ENCODE data around the gene HSPA1A.

DNA sequence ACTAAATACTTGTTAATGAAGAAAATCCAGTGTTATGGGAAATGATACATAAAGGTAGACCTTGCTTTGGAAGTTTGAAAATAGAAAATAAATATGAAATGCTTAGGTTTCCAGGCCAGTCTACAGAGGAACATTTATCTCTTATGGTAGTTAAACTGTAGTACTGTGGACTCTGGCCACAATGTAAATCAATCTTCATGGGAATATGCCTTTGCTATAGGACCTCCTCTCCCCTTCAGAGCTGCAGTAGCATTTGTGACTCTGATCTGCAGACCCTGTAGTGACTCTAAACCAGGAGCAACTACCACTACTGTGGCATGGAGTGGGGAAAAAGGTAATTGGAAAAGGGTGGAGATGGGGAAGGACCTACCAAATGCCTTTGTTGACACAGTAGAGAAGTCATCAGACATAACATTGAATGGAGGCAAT is 4.5 kb downstream of the HSPA1A start:
- TF ChIP-seq ZNF354B (CRISPR knock-in tag; IDR thresholded peaks at IDR 0.05) (no peak), SMC3 (conservative IDR thresholded peaks at IDR 0.05; ENCODE audit: insufficient read depth, low read depth, low read length) (no peak), CEBPB (tag; IDR thresholded peaks at IDR 0.05) (no peak), EZH2 (IDR thresholded peaks at IDR 0.05; ENCODE audit: borderline replicate concordance, low read depth, low read length) (no peak), FOXK2 (conservative IDR thresholded peaks at IDR 0.05 in 1 of 2, IDR thresholded peaks at IDR 0.05 in 1 of 2; ENCODE audit: low read depth in 2 of 2) (no peak), SMAD4 (CRISPR knock-in tag; conservative IDR thresholded peaks at IDR 0.05) (no peak), LEF1 (IDR thresholded peaks at IDR 0.05) (no peak), ZNF57 (CRISPR knock-in tag; IDR thresholded peaks at IDR 0.05) (no peak)
